Spleen (tissue), 11 donors: Measurements from ENCODE around the gene TBC1D3B. TPM values are rescaled to one million over a fixed set of nuclear protein-coding genes. Genes with fewer than 3 reads are reported as not detected.

ENCODE experiments used
- DNase-seq: peaks from one replicate; pipeline ENCODE4 v3.0.0-alpha.2; 2020
- H3K27ac ChIP-seq, 8 donors: fragments of 200-600 bp; sonication (generic) in 7 of 8; 1 replicate in 4 of 8; 2 replicates in 4 of 8; pipeline versions ENCODE4 v1.5.0 to v1.8.0; 2016 to 2021; ENCODE audit warnings: inconsistent platforms in 4 of 8, mild to moderate bottlenecking in 4 of 8, moderate library complexity in 1 of 8
- H3K27me3 ChIP-seq, 7 donors: fragments of 200-600 bp; sonication (generic) in 6 of 7; replicated peaks in 1 of 7; 1 replicate in 4 of 7; 2 replicates in 3 of 7; pipeline versions ENCODE4 v1.5.0 to v1.8.0; 2016 to 2021; ENCODE audit warnings: inconsistent platforms in 3 of 7, mild to moderate bottlenecking in 1 of 7
- H3K36me3 ChIP-seq, 6 donors: fragments of 200-600 bp; sonication (generic) in 5 of 6; 1 replicate in 4 of 6; 2 replicates in 2 of 6; pipeline versions ENCODE4 v1.5.0 to v1.8.0; 2016 to 2021; ENCODE audit warnings: inconsistent platforms in 2 of 6
- H3K4me1 ChIP-seq, 6 donors: fragments of 200-600 bp; sonication (generic) in 5 of 6; 1 replicate in 3 of 6; 2 replicates in 3 of 6; pipeline versions ENCODE4 v1.5.0 to v1.8.0; 2016 to 2021; ENCODE audit warnings: inconsistent platforms in 3 of 6
- H3K4me3 ChIP-seq, 8 donors: fragments of 200-600 bp; sonication (generic) in 7 of 8; 1 replicate in 4 of 8; 2 replicates in 4 of 8; pipeline versions ENCODE4 v1.5.0 to v1.8.0; 2016 to 2021; ENCODE audit warnings: inconsistent platforms in 4 of 8, mild to moderate bottlenecking in 4 of 8, moderate library complexity in 2 of 8
- H3K9me3 ChIP-seq, 8 donors: fragments of 200-600 bp; sonication (generic) in 7 of 8; 1 replicate in 4 of 8; 2 replicates in 4 of 8; pipeline versions ENCODE4 v1.5.0 to v1.8.0; 2016 to 2021; ENCODE audit warnings: inconsistent platforms in 4 of 8
- CTCF ChIP-seq, 11 experiments: fragments of 200-600 bp in 7 of 11; fragments of 450-650 bp in 4 of 11; sonication (generic) in 4 of 11; IDR thresholded peaks in 8 of 11; conservative IDR thresholded peaks in 3 of 11; 1 replicate in 7 of 11; 2 replicates in 4 of 11; pipeline versions ENCODE4 v1.4.0 to v1.8.0; 2016 to 2021; ENCODE audit warnings: antibody characterized with exemption in 11 of 11, inconsistent platforms in 4 of 11, mild to moderate bottlenecking in 1 of 11
- POLR2A ChIP-seq, 3 donors: fragments of 450-650 bp; IDR thresholded peaks; one replicate each; pipeline ENCODE4 v1.5.1; 2017; ENCODE audit warnings: antibody characterized with exemption in 3 of 3, mild to moderate bottlenecking in 1 of 3
- POLR2AphosphoS5 ChIP-seq, 3 donors: sonication (generic); formaldehyde crosslinking; IDR thresholded peaks; one replicate each; pipeline ENCODE4 v1.5.1; 2017; ENCODE audit warnings: antibody characterized with exemption in 3 of 3
- WGBS, 5 donors: extraction: QIAGEN DNeasy Blood & Tissue Kit in 3 of 5; methylation state at CpG; one replicate each; pipeline versions ENCODE4 v1.1.5 to v1.1.7; 2013 to 2018; 5-methylcytosine and 5-hydroxymethylcytosine counted together
- intact Hi-C: fragments of 100-400 bp; cut with DNase I; formaldehyde crosslinking; loops from one replicate; pipeline ENCODE4 v1.15.0; 2023; ENCODE audit warnings: low total_unique reads
- polyA plus RNA-seq, 3 donors: library from polyadenylated mRNA; stranded (reverse); fragments of 200-250 nt; gene quantifications; one replicate each; pipeline ENCODE4 v1.2.1, GENCODE V29; 2013
- total RNA-seq, 7 donors: library from RNA; depleted of rRNA in 3 of 7; stranded (reverse); fragments of >200 nt in 3 of 7; fragmentation: NEBNext Ultra II Directional in 4 of 7; extraction: Animal tissue kit (Norgen Biotek cat#: 25700) in 4 of 7; gene quantifications; one replicate each; pipeline versions ENCODE4 v1.1.0 to v1.2.1, GENCODE V29; 2016 to 2021
- donor health status: healthy with polysubstance abuse.
- donor health status: DM: no; HTN: no; CAD: no; lungs with moderate emphysema.
- donor health status: DM: no; HTN: no; CAD: no.
- donor health status: Bipolar disorder and iron deficiency.
- donor health status: healthy.
- donor health status: DM: no; HTN: no; CAD: no.
- donor health status: DM: yes; HTN: yes; CAD: no.

The TBC1D3B gene
- total and polyA plus RNA-seq, 10 donors: 1.3 to 13.5 (median 4.4) TPM; not detected in 1

GRCh38 chr17:36131931-36132330, 44.5 kb downstream of the TBC1D3B start:
- H3K36me3 ChIP-seq: no peaks in the 10 kb centered on the region
- peaks cover 0 to 4% (median 0%) of the 10 kb centered on the region in 8 donors for H3K9me3 ChIP-seq
- no peak for DNase-seq
- no peaks in the 10 kb centered on the region for H3K27me3 ChIP-seq
- TF ChIP-seq POLR2AphosphoS5 (IDR thresholded peaks at IDR 0.05) (no peak), CTCF (IDR thresholded peaks at IDR 0.05 in 8 of 11, conservative IDR thresholded peaks at IDR 0.05 in 3 of 11) (no peak), POLR2A (IDR thresholded peaks at IDR 0.05) (no peak)
- no peak overlapping the region for H3K4me3 ChIP-seq
- peaks cover 25 to 99% (median 68%) of the 10 kb centered on the region in 6 donors for H3K4me1 ChIP-seq
- intact Hi-C loops: no loop called here
- WGBS, 5 donors: 72 to 89% (median 83%) methylated on average over 3 of the region's 3 CpGs
- peak overlapping the region in 2 of 8 donors; percentile 21 to 28 for H3K27ac ChIP-seq

GRCh38 chr17:36131421-36131820, 45.0 kb downstream of the TBC1D3B start:
- no peak for DNase-seq
- no peaks in the 10 kb centered on the region for H3K27me3 ChIP-seq
- no peaks in the 10 kb centered on the region for H3K36me3 ChIP-seq
- no peak for TF ChIP-seq POLR2A (IDR thresholded peaks at IDR 0.05)
- TF ChIP-seq POLR2AphosphoS5 (IDR thresholded peaks at IDR 0.05): no peak
- no peak for TF ChIP-seq CTCF (IDR thresholded peaks at IDR 0.05 in 8 of 11, conservative IDR thresholded peaks at IDR 0.05 in 3 of 11)
- peaks cover 25 to 100% (median 73%) of the 10 kb centered on the region in 6 donors for H3K4me1 ChIP-seq
- no peak overlapping the region for H3K27ac ChIP-seq
- intact Hi-C loops: no loop called here
- WGBS, 5 donors: 23 to 56% (median 36%) methylated on average over 2 of the region's 2 CpGs
- H3K9me3 ChIP-seq: peaks cover 0 to 9% (median 4%) of the 10 kb centered on the region in 8 donors
- no peak overlapping the region for H3K4me3 ChIP-seq

GRCh38 chr17:36130346-36130745, 46.1 kb downstream of the TBC1D3B start:
- no peak for DNase-seq
- intact Hi-C loops: no loop called here
- Histone ChIP-seq H3K9me3 (peaks cover 4 to 20% (median 15%) of the 10 kb centered on the region in 8 donors), H3K36me3 (peaks cover 0 to under 1% (median 0%) of the 10 kb centered on the region in 6 donors), H3K4me1 (peaks cover 17 to 94% (median 63%) of the 10 kb centered on the region in 6 donors), H3K4me3 (no peak overlapping the region), H3K27ac (no peak overlapping the region), H3K27me3 (no peaks in the 10 kb centered on the region)
- 51 to 68% (median 64%) methylated on average over 5 of the region's 5 CpGs for WGBS, 5 donors
- no peak for TF ChIP-seq POLR2A (IDR thresholded peaks at IDR 0.05)
- no peak for TF ChIP-seq POLR2AphosphoS5 (IDR thresholded peaks at IDR 0.05)
- TF ChIP-seq CTCF (IDR thresholded peaks at IDR 0.05 in 8 of 11, conservative IDR thresholded peaks at IDR 0.05 in 3 of 11): no peak

- intact Hi-C loops: no loop called here
- no peaks in the 10 kb centered on the region for H3K27me3 ChIP-seq
- 79 to 94% (median 83%) methylated on average over 1 of the region's 1 CpG for WGBS, 5 donors
- H3K4me1 ChIP-seq: peaks cover 17 to 87% (median 57%) of the 10 kb centered on the region in 6 donors
- H3K9me3 ChIP-seq: peaks cover 11 to 27% (median 22%) of the 10 kb centered on the region in 8 donors
- peak overlapping the region in 1 of 8 donors; percentile 91 for H3K27ac ChIP-seq
- DNase-seq: no peak
- peaks cover 0 to 7% (median 0%) of the 10 kb centered on the region in 6 donors for H3K36me3 ChIP-seq
- no peak overlapping the region for H3K4me3 ChIP-seq
- TF ChIP-seq CTCF (IDR thresholded peaks at IDR 0.05 in 8 of 11, conservative IDR thresholded peaks at IDR 0.05 in 3 of 11): no peak
- no peak for TF ChIP-seq POLR2AphosphoS5 (IDR thresholded peaks at IDR 0.05)
- TF ChIP-seq POLR2A (IDR thresholded peaks at IDR 0.05): no peak
These were observed 46.8 kb downstream of the TBC1D3B start for GRCh38 chr17:36129616-36130015.
